ENCODE data around the gene SERAC1. TPM values are rescaled to one million over a fixed set of nuclear protein-coding genes. Genes with fewer than 3 reads are reported as not detected.
"Not testable (repeated sequence)": the region's sequence is repeated elsewhere in the genome, so short reads cannot be mapped to it uniquely, and the experiment has no call there.

SERAC1 gene
- total RNA-seq, 1 donor from 2014 or later, result 7.6 TPM

GRCh38 chr6:158191032-158191431 lies 23.0 kb upstream of the SERAC1 start:
- no peak for TF ChIP-seq CTCF (IDR thresholded peaks at IDR 0.05)
- Histone ChIP-seq H3K36me3 (peaks cover 26% of the 10 kb centered on the region), H3K27me3 (ENCODE audit: low read depth) (no peaks in the 10 kb centered on the region), H3K27ac (no peak overlapping the region), H3K9me3 (no peaks in the 10 kb centered on the region), H3K4me3 (no peak overlapping the region), H3K4me1 (no peaks in the 10 kb centered on the region)
- DNase-seq (no peak), ATAC-seq (no peak)
- intact Hi-C loops (cut with DNase I), result no loop called here

GRCh38 chr6:158188591-158188990 lies 20.5 kb upstream of the SERAC1 start:
- intact Hi-C loops (cut with DNase I), result no loop called here
- no peak overlapping the region for H3K4me3 ChIP-seq
- H3K27me3 ChIP-seq (ENCODE audit: low read depth), result no peaks in the 10 kb centered on the region
- H3K9me3 ChIP-seq, result no peaks in the 10 kb centered on the region
- no peak overlapping the region for H3K27ac ChIP-seq
- DNase-seq (no peak), ATAC-seq (no peak)
- H3K4me1 ChIP-seq, result no peaks in the 10 kb centered on the region
- no peak for TF ChIP-seq CTCF (IDR thresholded peaks at IDR 0.05)
- H3K36me3 ChIP-seq, result peaks cover 25% of the 10 kb centered on the region

GRCh38 chr6:158185729-158186456 lies 17.8 kb upstream of the SERAC1 start:
- Histone ChIP-seq H3K36me3 (peaks cover 7% of the 10 kb centered on the region), H3K27ac (no peak overlapping the region), H3K4me3 (no peak overlapping the region), H3K9me3 (no peaks in the 10 kb centered on the region), H3K4me1 (no peaks in the 10 kb centered on the region), H3K27me3 (ENCODE audit: low read depth) (no peaks in the 10 kb centered on the region)
- TF ChIP-seq CTCF (IDR thresholded peaks at IDR 0.05), result no peak
- DNase-seq, result no peak
- intact Hi-C loops (cut with DNase I), result no loop called here
- no peak for ATAC-seq

GRCh38 chr6:158184608-158185007 lies 16.5 kb upstream of the SERAC1 start:
- Histone ChIP-seq H3K27me3 (ENCODE audit: low read depth) (no peaks in the 10 kb centered on the region), H3K36me3 (peaks cover 7% of the 10 kb centered on the region), H3K4me1 (no peaks in the 10 kb centered on the region), H3K9me3 (no peaks in the 10 kb centered on the region), H3K27ac (no peak overlapping the region), H3K4me3 (no peak overlapping the region)
- ATAC-seq (no peak), DNase-seq (no peak)
- intact Hi-C loops (cut with DNase I), result no loop called here
- TF ChIP-seq CTCF (IDR thresholded peaks at IDR 0.05), result no peak

GRCh38 chr6:158183174-158183972 lies 15.3 kb upstream of the SERAC1 start:
- H3K27ac ChIP-seq; H3K9me3 ChIP-seq; ATAC-seq; H3K36me3 ChIP-seq; H3K27me3 ChIP-seq (ENCODE audit: low read depth); intact Hi-C loops (cut with DNase I); H3K4me1 ChIP-seq; DNase-seq; H3K4me3 ChIP-seq: not testable (repeated sequence)

GRCh38 chr6:158177712-158178111 lies 9.7 kb upstream of the SERAC1 start:
- H3K9me3 ChIP-seq; H3K36me3 ChIP-seq; ATAC-seq; intact Hi-C loops (cut with DNase I); DNase-seq; H3K27me3 ChIP-seq (ENCODE audit: low read depth); H3K4me1 ChIP-seq; H3K27ac ChIP-seq; H3K4me3 ChIP-seq: not testable (repeated sequence)

Measured in lower lobe of right lung (tissue), 2 donors.